Fibroblast of lung (primary cell): Measurements from ENCODE around the gene FBXL13.

Experiments used
- CTCF ChIP-seq, 2 donors: IDR thresholded peaks in 1 of 2; conservative IDR thresholded peaks in 1 of 2; 1 replicate in 1 of 2; 2 replicates in 1 of 2; pipeline ENCODE4 v1.5.1; 2011 to 2012; ENCODE audit warnings: low read length in 2 of 2, control low read depth in 1 of 2, inconsistent platforms in 1 of 2, low read depth in 1 of 2, mild to moderate bottlenecking in 1 of 2
- EZH2 ChIP-seq: IDR thresholded peaks from 2 replicates; pipeline ENCODE4 v1.5.1; 2012; ENCODE audit warnings: low read length, control low read depth, mild to moderate bottlenecking; ENCODE audit errors: missing control alignments

DNA sequence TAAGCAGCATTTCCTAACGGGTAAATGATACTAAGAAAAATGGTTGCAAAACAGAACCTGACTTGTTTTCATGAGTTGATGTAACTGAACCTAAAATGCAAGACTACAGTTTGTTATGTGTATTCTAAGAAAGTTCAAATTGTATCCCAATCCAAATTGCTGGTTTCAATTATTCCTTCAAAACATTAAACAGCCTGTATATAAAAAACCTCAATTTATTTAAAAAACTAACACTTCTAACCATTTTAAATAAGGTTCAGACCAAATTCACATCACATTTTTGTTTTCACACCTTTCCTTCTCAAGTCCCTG lies 80.9 kb downstream of the FBXL13 start:
- no peak for TF ChIP-seq CTCF (conservative IDR thresholded peaks at IDR 0.05 in 1 of 2, IDR thresholded peaks at IDR 0.05 in 1 of 2; ENCODE audit: low read depth in 1 of 2, low read length in 2 of 2)
- TF ChIP-seq EZH2, result no peak
